Vagina (tissue), 2 donors: ENCODE data around the gene PCK1.

Source experiments
- CTCF ChIP-seq, 3 experiments: fragments of 450-650 bp in 2 of 3; fragments of 200-600 bp in 1 of 3; sonication (generic) in 1 of 3; IDR thresholded peaks; one replicate each; pipeline ENCODE4 v1.5.1; 2017 to 2019; ENCODE audit warnings: antibody characterized with exemption in 3 of 3, mild to moderate bottlenecking in 2 of 3, moderate library complexity in 2 of 3
- POLR2A ChIP-seq, 2 donors: fragments of 450-650 bp; IDR thresholded peaks; one replicate each; pipeline ENCODE4 v1.6.1; 2017; ENCODE audit warnings: antibody characterized with exemption in 2 of 2, mild to moderate bottlenecking in 2 of 2, moderate library complexity in 2 of 2

GRCh38 chr20:57529160-57529585 is 31.7 kb upstream of the PCK1 start:
- TF ChIP-seq CTCF (IDR thresholded peaks at IDR 0.05) = no peak
- TF ChIP-seq POLR2A (IDR thresholded peaks at IDR 0.05) = no peak
